ENCODE data around the gene HOXA7. TPM values are rescaled to one million over a fixed set of nuclear protein-coding genes. Genes with fewer than 3 reads are reported as not detected.

Gene HOXA7
- total and polyA plus RNA-seq, 2 of the 8 experiments (the other 6 are each of a cell fraction or from before 2014, with no cell fraction given) = 0.03 TPM; not detected in 1

GRCh38 chr7:27121684-27122076 lies 34.8 kb downstream of the HOXA7 start:
- Histone ChIP-seq H3K23ac (ENCODE audit: insufficient read length) (no peak overlapping the region), H2BK12ac (ENCODE audit: low read depth, low read length) (no peak overlapping the region), H2BK120ac (replicated peaks; ENCODE audit: low read depth, low read length) (no peak overlapping the region), H3K23me2 (ENCODE audit: low read depth, low read length) (no peaks in the 10 kb centered on the region; the same call in 1 of the 2 replicates), H3K4ac (replicated peaks; ENCODE audit: insufficient read length, low read depth, low read length) (no peak overlapping the region), H3K79me1 (ENCODE audit: low read depth, low read length) (no peaks in the 10 kb centered on the region), H3K27ac (ENCODE audit: low read depth, low read length) (no peak overlapping the region), H4K5ac (ENCODE audit: insufficient read length, low read depth, low read length) (no peak overlapping the region), H3K4me1 (replicated peaks in 1 of 4; ENCODE audit: control insufficient read depth in 3 of 4, insufficient read depth in 4 of 4, low read length in 3 of 4) (peaks cover 0 to 2% (median 0%) of the 10 kb centered on the region in 4 experiments; a peak in 1 of 7 replicates), H2BK15ac (ENCODE audit: low read length) (no peak overlapping the region), H3K79me2 (ENCODE audit: control insufficient read depth in 1 of 2, insufficient read depth in 2 of 2, low read length in 2 of 2) (no peaks in the 10 kb centered on the region), H3K56ac (replicated peaks; ENCODE audit: insufficient read length, low read depth, low read length) (no peak overlapping the region), H3K36me3 (ENCODE audit: control insufficient read depth in 2 of 4, insufficient read depth in 4 of 4, low read length in 3 of 4) (no peaks in the 10 kb centered on the region), H2AK5ac (ENCODE audit: low read depth, low read length) (no peak overlapping the region), H3K9me3 (ENCODE audit: insufficient read depth in 2 of 2, low read depth in 1 of 2, low read length in 1 of 2) (no peaks in the 10 kb centered on the region), H2BK5ac (ENCODE audit: low read depth, low read length) (no peak overlapping the region), H2AFZ (ENCODE audit: low read length) (no peak overlapping the region), H3K9ac (replicated peaks in 1 of 4; ENCODE audit: extremely low read depth in 1 of 4, low read depth in 3 of 4, low read length in 3 of 4) (no peak overlapping the region), H2BK20ac (ENCODE audit: low read length) (no peak overlapping the region), H3K18ac (ENCODE audit: extremely low read depth, low read length) (no peak overlapping the region), H3K27me3 (replicated peaks in 1 of 4; ENCODE audit: control insufficient read depth in 3 of 4, extremely low read depth in 1 of 4, insufficient read depth in 3 of 4, low read length in 3 of 4) (peaks cover 100% of the 10 kb centered on the region in 4 experiments), H4K8ac (ENCODE audit: extremely low read depth, insufficient read depth, low read length) (no peak overlapping the region), H3K4me2 (ENCODE audit: insufficient read depth in 1 of 2, low read depth in 2 of 2, low read length in 2 of 2) (no peak overlapping the region), H4K91ac (replicated peaks; ENCODE audit: insufficient read length, low read length) (no peak overlapping the region), H3K4me3 (ENCODE audit: extremely low read depth in 1 of 4, insufficient read depth in 2 of 4, low read depth in 3 of 4, low read length in 4 of 4) (no peak overlapping the region), H3K14ac (ENCODE audit: insufficient read length) (no peak overlapping the region), H4K20me1 (replicated peaks in 1 of 2; ENCODE audit: control insufficient read depth in 1 of 2, insufficient read depth in 2 of 2, low read length in 2 of 2) (peaks cover 29 to 32% of the 10 kb centered on the region in 2 experiments)
- no peak for FAIRE-seq
- ChIA-PET CTCF (ENCODE audit: partially characterized antibody) (interaction anchor here (1.1 kb wide), 1 partner anchor 39 kb away, joined by 3 read pairs; no protein-coding TSS in a partner anchor), POLR2A (ENCODE audit: partially characterized antibody) (no interaction called here)
- TF ChIP-seq CHD1 (IDR thresholded peaks at IDR 0.05; ENCODE audit: low read depth, low read length) (no peak), CBX8 (IDR thresholded peaks at IDR 0.05; ENCODE audit: borderline replicate concordance, low read depth, low read length) (peak; percentile 53; the same call in 1 of the 2 replicates), GABPA (IDR thresholded peaks at IDR 0.05; ENCODE audit: borderline replicate concordance, insufficient read depth, low read length) (no peak)
- no peak for DNase-seq (ENCODE audit: low read depth in 1 of 2, low spot score in 2 of 2)
- WGBS, 2 experiments (ENCODE audit: extremely low coverage in 1 of 2, insufficient coverage in 1 of 2, insufficient read length in 1 of 2, insufficient replicate concordance in 2 of 2, low coverage in 1 of 2, low lambda C conversion rate in 2 of 2, missing lambda C conversion rate in 1 of 2) = 34% methylated on average over 7 of the region's 7 CpGs; no CpG with 5 or more reads in 1 of the 2 experiments

Measured in H1 (cell line).